Astrocyte (in vitro differentiated cells and primary cell): ENCODE results near the gene FYN.

Source experiments
- EZH2 ChIP-seq: IDR thresholded peaks from 2 replicates; pipeline ENCODE4 v1.6.1; 2012; ENCODE audit warnings: mild to moderate bottlenecking, low read length, inconsistent platforms; ENCODE audit not compliant: insufficient read depth
- TF ChIP-seq, protein P1 (sequence below): IDR thresholded peaks from 2 replicates; pipeline ENCODE4 v1.5.1; 2011; ENCODE audit warnings: low read depth, mild to moderate bottlenecking, inconsistent platforms, low read length, moderate library complexity; ENCODE audit not compliant: insufficient read depth

DNA sequence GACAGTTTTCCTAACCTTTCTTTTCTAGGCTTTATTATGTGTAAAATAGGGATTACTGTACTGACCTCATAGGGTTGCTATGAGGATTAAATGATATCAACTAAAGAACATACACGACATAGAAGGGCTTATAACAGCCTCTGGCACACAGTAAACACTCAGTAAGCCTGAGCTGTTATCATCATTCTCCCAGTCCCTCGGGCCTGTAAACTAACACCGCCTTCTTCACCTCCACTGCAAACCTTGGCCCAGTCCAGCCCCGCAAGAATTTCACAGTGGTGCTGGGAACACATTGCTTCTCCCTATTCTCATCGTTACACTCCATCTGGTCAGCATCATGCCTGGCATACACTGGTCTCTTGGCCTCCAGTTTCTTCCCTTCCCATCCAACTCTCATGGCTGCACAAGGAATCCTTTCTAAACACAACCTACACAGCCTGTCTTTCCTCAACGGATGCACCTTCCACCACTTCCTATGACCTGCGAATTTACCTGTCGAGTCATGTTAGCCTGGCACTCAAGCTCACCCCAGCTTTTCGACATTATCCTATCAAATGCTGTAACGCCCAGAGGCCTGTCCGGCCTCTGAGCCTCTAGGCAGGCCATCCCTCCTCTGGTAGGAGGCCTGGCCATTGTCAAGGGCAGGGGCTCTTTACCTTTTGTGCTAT is 92.1 kb downstream of the FYN start:
- TF ChIP-seq, protein P1, sequence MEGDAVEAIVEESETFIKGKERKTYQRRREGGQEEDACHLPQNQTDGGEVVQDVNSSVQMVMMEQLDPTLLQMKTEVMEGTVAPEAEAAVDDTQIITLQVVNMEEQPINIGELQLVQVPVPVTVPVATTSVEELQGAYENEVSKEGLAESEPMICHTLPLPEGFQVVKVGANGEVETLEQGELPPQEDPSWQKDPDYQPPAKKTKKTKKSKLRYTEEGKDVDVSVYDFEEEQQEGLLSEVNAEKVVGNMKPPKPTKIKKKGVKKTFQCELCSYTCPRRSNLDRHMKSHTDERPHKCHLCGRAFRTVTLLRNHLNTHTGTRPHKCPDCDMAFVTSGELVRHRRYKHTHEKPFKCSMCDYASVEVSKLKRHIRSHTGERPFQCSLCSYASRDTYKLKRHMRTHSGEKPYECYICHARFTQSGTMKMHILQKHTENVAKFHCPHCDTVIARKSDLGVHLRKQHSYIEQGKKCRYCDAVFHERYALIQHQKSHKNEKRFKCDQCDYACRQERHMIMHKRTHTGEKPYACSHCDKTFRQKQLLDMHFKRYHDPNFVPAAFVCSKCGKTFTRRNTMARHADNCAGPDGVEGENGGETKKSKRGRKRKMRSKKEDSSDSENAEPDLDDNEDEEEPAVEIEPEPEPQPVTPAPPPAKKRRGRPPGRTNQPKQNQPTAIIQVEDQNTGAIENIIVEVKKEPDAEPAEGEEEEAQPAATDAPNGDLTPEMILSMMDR, result no peak
- no peak for TF ChIP-seq EZH2
